ENCODE data around the gene CPT1C.

DNA sequence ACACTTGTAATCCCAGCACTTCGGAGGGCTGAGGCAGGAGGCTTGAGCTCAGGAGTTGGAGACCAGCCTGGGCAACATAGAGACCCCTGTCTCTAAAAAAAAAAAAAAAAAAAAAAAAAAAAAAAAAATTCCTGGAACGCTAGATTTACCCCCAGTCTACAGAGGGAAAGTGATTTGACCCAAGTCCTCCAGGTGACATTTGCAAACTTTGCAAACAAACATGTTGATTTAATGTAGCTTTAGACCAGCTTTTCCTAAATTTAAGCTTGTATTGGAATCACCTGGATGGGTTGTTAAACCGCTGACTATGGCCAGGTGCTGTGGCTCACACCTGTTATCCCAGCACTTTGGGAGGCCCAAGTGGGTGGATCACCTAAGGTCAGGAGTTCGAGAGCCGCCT lies 8.4 kb downstream of the CPT1C start:
- no peak for TF ChIP-seq CTCF (IDR thresholded peaks at IDR 0.05; ENCODE audit: extremely low read depth in 1 of 2, insufficient read depth in 1 of 2, low read depth in 1 of 2, low read length in 2 of 2)
- TF ChIP-seq POLR2AphosphoS5 (IDR thresholded peaks at IDR 0.05; ENCODE audit: insufficient read depth, low read depth, low read length): no peak
